ENCODE data around the gene KIAA0513.

Gene KIAA0513

GRCh38 chr16:85091522-85091910 is 63.9 kb downstream of the KIAA0513 start:
- DNase-seq (ENCODE audit: low read depth) = no peak
- TF ChIP-seq, protein P1, sequence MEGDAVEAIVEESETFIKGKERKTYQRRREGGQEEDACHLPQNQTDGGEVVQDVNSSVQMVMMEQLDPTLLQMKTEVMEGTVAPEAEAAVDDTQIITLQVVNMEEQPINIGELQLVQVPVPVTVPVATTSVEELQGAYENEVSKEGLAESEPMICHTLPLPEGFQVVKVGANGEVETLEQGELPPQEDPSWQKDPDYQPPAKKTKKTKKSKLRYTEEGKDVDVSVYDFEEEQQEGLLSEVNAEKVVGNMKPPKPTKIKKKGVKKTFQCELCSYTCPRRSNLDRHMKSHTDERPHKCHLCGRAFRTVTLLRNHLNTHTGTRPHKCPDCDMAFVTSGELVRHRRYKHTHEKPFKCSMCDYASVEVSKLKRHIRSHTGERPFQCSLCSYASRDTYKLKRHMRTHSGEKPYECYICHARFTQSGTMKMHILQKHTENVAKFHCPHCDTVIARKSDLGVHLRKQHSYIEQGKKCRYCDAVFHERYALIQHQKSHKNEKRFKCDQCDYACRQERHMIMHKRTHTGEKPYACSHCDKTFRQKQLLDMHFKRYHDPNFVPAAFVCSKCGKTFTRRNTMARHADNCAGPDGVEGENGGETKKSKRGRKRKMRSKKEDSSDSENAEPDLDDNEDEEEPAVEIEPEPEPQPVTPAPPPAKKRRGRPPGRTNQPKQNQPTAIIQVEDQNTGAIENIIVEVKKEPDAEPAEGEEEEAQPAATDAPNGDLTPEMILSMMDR (IDR thresholded peaks at IDR 0.05; ENCODE audit: insufficient read depth, low read depth, low read length, missing control alignments) = no peak
- no peak overlapping the region for H3K4me3 ChIP-seq (ENCODE audit: low read length)

- DNase-seq (ENCODE audit: low read depth) = no peak
- H3K4me3 ChIP-seq (ENCODE audit: low read length) = no peak overlapping the region
- TF ChIP-seq, protein P1 (IDR thresholded peaks at IDR 0.05; ENCODE audit: insufficient read depth, low read depth, low read length, missing control alignments) = no peak
These were observed 64.7 kb downstream of the KIAA0513 start for GRCh38 chr16:85092309-85092708.

GRCh38 chr16:85092851-85093250 is 65.3 kb downstream of the KIAA0513 start:
- H3K4me3 ChIP-seq (ENCODE audit: low read length) = no peak overlapping the region
- no peak for DNase-seq (ENCODE audit: low read depth)
- TF ChIP-seq, protein P1 (IDR thresholded peaks at IDR 0.05; ENCODE audit: insufficient read depth, low read depth, low read length, missing control alignments) = no peak

DNA sequence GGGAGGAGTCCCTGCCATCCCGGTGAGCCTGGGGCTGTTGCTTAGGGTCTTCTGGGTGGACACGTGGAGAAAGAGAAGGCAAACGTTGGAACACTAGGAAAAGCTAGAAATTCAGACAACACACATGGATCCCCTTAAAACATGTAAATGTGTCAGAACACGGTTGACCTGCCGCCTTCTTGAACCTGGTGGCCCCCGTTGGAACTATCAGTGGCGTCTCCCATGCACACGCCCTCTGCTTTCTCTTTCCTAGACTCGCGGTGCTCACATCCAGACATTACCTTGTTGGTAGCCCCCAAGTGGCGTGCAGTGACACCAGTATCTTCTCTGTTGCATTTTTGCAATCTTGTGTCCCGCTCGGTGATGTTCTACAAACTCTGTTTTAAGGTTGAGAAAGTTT is 66.1 kb downstream of the KIAA0513 start:
- TF ChIP-seq, protein P1 (IDR thresholded peaks at IDR 0.05; ENCODE audit: insufficient read depth, low read depth, low read length, missing control alignments) = no peak
- H3K4me3 ChIP-seq (ENCODE audit: low read length) = no peak overlapping the region
- no peak for DNase-seq (ENCODE audit: low read depth)

DNA sequence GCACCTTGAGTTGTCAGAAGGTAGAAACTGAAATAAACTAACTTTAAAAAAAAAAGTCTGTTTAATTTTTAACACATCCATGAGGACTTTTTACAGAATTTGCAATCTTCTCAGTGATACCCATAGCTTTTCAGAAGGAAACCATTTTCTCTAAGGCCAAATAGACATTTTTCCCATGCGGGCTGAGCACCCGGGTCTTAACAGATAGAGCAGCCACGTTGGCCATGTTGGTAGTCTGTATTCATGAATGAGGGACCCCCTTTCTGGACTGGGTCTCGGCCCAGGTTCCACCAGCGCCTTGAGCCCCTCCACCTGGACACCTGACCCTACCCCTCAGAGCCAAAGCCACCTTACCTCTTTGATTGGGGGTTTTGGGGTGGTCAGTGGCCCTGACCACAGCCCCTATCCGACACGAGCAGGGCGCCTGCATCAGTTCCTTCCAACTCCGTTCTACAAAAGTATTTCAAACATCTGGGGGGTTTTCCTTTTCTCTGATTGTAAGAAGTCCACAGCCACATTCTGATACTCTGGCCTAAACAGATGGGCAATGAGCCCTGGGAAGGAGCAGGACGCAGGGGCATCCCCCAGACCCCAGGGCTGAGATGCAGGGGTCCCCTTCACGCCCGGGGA is 66.7 kb downstream of the KIAA0513 start:
- no peak overlapping the region for H3K4me3 ChIP-seq (ENCODE audit: low read length)
- DNase-seq (ENCODE audit: low read depth) = no peak
- TF ChIP-seq, protein P1 (IDR thresholded peaks at IDR 0.05; ENCODE audit: insufficient read depth, low read depth, low read length, missing control alignments) = no peak

- TF ChIP-seq, protein P1 (IDR thresholded peaks at IDR 0.05; ENCODE audit: insufficient read depth, low read depth, low read length, missing control alignments) = no peak
These were observed 67.2 kb downstream of the KIAA0513 start for GRCh38 chr16:85094812-85095211.

GRCh38 chr16:85096921-85097320 is 69.3 kb downstream of the KIAA0513 start:
- no peak for DNase-seq (ENCODE audit: low read depth)
- H3K4me3 ChIP-seq (ENCODE audit: low read length) = no peak overlapping the region
- TF ChIP-seq, protein P1 (IDR thresholded peaks at IDR 0.05; ENCODE audit: insufficient read depth, low read depth, low read length, missing control alignments) = no peak

More at GRCh38 chr16:85094812-85095211, 67.2 kb downstream of the KIAA0513 start:
- no peak for DNase-seq (ENCODE audit: low read depth)
- H3K4me3 ChIP-seq (ENCODE audit: low read length) = no peak overlapping the region

All from epithelial cell of esophagus (primary cell).